HG02571 (cell line): ENCODE measurements around the gene KRTAP5-5.
"Not testable (repeated sequence)": the region's sequence is repeated elsewhere in the genome, so short reads cannot be mapped to it uniquely, and the experiment has no call there.

Experiments used
- ATAC-seq: cut with Tn5 transposase; IDR thresholded peaks from one replicate; pipeline ENCODE4 v1.9.1; 2021; ENCODE audit warnings: mild to moderate bottlenecking, moderate library complexity; ENCODE audit not compliant: unreplicated experiment

KRTAP5-5 gene

DNA sequence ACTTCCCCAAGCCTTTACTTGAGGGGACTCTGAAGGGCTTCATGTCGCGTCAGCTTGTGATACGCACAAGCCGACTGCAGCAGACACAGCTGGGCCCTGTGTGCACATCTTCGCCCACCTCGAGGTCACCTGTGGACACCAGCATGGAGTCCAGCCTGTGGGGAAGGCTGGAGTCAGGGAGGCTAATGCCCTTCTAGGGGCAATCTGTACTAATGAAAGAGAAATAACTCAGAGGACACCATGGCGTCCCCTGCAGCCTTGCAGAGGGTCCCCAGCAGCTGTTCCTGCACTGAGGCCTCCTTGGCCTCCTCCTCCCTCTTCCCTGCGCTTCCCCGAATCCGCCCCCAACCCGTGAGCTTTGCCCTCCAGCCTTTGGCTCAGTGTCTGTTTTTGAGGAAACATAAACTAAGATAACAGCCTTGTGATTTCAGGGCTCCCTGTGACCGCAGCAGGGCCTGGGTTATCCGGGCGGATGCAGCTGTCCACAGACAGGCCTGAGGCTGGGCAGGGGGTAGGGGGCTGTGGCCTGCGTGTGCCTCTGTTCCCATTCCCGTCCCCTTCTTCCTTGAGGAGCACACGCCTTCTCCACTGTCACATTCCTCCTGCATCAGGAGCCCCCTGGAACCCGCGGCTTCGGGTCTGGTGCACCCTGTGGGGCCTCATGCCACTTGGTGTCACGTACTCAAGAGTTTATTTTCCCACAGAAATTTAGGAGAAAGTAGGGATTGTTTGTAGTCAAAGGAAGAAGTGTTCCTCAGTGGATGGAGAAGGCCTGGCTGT is 25.0 kb downstream of the KRTAP5-5 start:
- no peak for ATAC-seq

DNA sequence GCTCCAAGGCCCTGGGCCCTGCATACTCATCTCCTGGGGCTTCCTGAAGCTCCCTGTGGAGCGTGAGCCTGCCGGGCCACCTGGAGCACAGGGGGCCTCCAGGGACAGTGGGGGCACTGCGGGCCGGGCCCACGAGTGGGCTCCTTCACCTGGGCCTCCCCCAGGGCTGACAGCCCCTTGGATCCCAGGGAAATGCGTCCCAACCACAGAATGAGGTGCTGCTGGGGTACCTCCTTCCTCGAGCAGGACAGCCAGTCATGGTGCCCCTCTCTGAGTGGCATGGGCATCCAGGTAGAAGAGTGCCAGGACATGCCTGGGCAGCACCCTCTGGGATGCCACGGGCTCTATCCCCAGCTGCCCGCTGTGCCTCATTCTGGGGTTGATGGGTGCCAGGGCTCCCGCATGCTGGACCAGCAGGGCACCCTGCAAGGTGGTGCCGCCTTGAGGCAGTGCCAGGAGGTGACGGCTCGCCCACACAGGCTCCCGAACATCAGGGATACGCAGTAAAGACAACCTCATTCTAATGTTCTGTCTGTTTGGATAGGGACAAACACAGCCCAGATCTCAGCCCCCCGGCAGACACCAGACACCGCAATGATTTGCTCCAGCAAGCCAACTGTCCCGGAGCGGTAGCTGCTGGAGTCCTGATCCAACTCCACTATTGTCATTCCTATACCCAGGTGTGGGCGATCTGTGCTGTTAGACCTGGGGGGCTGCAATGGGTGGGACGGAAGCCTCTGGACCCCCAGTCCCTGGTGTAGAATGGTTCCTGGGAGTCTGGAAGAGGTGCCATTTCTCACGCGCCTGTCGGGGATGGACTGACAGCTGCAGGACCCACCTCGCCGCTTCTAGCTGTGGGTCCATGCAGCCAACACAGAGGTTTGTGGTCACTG is 25.8 kb downstream of the KRTAP5-5 start:
- ATAC-seq: no peak

DNA sequence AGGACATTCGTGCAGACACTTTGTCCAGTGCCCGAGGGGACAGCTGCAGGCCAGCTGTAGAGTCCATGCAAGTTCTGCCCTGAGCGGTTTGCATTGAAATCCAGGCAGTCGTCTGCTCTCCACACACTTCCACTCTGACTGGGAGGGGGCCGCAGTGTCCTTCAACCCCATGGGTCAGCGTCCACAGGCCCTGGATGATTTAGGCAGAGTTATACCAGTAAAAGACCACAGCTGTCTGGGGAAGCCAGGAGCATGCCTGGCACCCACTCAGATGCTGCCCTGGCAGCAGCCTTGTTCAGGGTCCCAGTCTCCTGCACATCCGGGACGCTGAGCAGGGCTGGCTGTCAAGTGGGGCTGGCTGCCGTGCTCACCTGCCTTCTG is 26.5 kb downstream of the KRTAP5-5 start:
- ATAC-seq: no peak

DNA sequence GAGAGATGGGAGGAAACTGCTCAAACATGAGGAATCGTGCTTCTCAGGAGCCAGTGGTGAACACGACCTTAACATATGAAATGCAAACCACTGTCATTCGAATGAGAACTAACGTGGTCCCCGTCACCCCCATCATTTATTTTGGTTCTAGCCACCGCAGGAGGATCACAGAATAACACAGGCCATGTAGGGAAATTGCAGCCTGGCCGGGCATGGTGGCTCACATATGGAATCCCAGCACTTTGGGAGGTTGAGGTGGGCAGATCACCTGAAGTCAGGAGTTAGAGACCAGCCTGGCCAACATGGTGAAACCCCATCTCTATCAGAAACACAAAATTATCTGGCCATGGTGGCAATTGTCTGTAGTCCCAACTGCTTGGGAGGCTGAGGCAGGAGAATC is 27.1 kb downstream of the KRTAP5-5 start:
- no peak for ATAC-seq

DNA sequence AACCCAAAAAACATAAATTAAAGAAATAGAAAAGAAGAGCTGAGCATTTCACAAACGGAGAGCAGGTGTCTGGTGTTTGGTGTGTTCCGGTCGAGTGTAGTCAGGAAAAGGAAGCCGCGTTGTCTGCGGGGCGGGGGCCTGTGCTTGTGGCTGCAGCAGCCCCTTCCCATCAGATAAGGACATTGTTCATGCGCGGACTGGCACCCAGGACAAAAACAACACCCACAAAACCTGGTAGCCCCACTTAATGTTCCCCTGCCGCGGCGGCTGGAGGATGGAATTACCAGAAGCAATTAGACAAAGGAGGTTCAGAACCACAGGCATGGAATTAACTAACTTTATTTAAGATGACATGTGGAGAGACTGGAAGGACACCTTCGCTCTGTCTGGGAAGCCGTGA is 29.9 kb downstream of the KRTAP5-5 start:
- ATAC-seq: no peak

DNA sequence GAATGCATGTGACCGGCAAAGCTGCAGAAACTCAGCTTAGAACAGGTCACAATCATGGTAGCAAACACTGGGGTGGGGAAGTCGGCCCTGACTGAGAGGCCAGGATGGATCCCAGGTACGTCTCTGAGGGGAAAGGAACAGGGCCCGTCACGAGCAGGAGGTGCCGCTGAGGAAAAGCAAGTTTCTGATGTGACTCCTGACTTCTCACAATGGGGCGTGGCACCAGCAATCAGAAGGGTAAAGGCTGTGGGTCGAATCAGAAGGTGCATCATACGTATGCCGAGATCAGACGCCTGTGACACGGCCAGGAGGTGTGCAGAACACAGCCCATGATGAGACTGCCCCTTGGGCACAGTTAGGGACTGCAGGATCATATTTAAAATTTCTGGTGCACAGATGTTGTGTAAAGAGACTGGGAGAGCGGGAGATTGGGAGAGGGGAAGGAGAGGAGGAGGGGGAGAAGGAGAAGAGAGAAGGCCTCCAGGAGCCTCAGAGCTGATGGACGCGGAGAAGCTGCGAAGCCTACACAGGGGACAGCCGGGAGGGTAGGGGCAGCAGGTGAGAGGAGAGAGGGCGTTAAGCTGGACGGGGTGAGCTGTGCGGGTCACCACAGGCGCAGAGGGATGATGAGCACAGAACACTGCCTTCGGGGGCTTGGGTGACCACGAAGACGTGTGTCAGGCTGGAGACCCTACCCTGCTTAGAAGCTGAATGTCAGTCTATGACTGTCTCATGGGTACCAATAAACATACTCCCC is 30.7 kb downstream of the KRTAP5-5 start:
- ATAC-seq: no peak

DNA sequence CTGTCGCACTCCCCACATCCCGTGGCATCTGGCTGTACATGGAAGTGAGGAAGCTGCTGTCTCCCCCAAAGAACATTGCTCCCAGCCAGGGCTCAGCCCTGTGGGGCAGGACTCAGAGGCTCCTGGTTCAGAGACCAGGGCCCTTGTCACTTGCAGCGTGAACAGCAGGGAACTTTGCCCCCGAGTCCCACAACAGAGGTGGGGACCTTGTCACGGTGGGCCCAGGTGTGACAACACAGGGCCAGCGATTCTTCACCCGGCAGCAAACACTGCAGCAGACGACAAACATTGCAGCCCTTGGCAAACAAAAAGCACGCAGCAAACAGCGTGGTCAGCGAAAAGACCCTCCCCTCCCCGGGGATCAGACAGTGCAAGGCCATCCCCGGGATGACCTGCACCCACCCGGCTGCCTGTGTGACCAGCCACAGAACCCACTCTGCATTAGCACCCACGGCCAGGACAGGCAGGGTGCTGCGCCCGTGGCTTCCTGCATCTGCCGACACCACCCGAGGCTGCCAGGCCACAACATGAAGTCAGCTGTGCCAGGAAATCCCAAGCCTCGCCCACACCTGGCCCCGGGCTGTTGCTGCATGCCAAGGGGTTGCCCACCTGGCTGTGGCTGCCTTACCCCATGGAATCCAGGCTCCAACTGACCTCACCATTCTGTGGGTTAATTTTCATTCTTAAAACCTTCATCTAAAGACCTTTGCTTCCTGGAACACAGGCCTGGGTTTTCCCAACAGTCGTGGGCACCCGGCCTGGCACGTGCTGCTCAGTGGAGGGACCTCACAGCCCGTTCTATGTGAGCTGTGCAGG is 32.1 kb downstream of the KRTAP5-5 start:
- ATAC-seq: not testable (repeated sequence)

DNA sequence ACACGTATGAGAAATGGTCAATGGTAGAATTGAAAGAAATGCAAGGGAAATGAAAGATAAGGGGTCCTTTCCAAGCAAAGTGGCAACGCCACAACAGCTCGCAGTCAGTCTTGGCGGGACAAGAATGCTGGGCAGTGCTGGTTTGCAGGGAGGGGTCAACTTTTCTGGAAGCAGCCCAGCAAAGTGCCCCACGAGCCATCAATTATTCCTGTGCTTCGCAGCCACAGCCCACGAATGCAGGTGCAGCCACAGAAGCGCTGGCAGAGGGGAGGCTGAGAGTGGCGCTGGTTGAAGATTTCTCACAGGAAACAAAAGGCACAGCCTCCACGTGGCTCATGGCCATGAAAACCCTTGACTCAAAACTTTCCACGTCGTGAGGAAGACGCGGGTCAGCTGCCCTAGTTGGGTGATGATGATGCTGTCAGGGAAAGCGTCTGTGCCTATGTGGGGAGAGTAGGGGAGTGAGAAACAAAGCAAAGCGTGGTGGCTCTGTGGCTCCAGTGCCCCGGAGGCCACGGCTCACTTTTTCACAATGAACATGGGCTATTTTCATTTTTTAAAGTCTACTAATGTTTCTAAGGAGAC is 33.2 kb downstream of the KRTAP5-5 start:
- not testable (repeated sequence) for ATAC-seq

DNA sequence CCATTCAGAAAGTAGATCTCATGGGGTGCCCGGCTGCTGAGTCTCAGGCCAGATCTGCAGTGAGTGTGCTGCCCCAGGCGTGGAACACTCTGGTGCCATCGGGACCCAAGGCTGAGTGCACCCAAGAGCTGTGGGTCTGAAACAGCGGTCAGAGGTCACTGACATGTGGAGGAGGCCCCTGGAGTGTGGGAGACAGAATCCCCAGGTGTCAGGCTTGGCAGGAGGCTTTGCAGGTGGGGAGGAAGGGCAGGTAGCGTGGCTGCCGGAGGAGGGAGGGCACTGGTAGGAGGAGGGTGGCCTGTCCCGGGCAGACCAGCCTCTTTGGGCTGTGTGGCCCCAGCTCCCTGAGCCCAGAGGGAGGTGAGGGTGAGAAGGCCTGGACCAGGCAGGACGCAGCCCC is 35.7 kb downstream of the KRTAP5-5 start:
- no peak for ATAC-seq

DNA sequence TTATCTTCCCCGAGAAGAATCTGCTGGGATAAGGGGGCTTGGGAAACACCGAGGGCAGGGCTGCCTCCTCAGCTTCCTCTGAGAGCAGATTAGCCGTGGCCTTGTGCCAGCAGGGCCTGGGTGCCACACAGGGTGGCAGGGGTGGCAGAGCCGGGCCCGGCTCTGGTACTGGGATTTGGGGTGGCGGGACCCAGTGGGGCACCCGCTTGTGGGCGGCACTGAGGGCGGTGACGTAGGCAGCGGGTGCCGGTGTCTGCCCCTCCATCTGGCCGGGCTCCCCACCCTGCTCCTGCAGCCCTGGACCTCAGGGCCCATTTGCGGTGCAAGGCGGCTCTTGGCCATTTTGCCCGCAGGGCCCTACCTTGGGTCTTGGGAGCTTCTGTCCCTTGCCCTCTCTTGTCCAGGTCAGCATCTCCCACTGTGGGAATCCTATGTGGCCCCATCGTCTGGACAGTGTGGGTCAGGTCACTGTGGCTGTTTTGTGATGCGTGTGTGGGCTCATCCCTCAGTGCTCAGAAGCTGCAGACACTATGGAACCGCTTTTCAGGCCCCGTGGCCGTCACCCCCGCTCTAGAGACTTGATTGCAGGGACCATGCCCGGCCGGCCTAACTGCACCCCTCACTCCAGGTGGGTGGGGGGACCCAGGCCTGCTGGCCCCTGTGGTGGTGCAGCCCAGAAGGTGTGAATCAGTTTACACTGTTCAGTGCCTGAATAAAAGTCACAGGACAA is 37.7 kb downstream of the KRTAP5-5 start:
- ATAC-seq: no peak

DNA sequence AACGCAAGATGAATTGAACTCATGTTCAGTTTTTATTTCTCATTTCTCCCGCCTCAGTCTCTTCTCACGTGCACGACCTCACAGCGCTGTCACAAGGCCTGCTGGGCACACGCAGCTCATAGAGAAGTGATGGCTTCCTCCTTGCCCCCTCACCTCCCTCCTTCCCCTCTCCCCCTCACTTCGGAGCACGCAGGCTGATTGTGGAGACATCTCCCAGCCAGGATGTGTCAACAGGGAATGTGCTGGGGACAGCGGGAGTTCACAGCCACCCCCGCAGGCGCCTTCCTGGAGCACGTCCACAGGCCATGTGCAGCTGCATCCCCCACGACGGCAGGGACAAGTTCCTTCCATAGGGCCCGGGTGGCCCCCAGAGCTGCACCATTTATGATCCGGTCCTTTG is 38.3 kb downstream of the KRTAP5-5 start:
- no peak for ATAC-seq

DNA sequence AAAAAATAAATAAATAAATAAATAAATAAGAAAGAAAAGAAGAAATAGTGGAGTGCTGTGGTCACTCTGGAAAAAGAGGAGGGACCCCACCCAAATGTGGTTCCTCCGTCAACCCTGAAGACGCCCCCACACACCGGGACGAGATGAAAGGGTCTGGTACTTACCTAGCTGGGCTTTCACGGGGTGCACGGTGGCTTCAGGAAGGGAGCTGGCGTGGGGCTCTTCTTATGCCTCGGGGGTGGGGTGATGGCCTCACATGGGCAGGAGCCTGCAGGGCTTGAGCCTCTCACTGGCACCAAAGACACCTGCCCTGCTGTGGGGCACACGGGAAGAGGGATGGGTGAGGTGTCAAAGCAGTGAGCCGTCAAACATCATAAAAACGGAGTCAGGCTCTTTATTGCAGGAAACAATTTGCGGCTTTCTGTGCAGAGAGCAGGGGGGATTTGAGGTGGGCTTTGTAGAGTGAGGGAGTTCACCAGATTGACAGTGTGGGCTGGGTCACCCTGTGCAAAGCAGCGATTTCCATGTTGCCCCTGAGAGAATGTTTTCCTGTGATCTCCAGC is 39.4 kb downstream of the KRTAP5-5 start:
- no peak for ATAC-seq

DNA sequence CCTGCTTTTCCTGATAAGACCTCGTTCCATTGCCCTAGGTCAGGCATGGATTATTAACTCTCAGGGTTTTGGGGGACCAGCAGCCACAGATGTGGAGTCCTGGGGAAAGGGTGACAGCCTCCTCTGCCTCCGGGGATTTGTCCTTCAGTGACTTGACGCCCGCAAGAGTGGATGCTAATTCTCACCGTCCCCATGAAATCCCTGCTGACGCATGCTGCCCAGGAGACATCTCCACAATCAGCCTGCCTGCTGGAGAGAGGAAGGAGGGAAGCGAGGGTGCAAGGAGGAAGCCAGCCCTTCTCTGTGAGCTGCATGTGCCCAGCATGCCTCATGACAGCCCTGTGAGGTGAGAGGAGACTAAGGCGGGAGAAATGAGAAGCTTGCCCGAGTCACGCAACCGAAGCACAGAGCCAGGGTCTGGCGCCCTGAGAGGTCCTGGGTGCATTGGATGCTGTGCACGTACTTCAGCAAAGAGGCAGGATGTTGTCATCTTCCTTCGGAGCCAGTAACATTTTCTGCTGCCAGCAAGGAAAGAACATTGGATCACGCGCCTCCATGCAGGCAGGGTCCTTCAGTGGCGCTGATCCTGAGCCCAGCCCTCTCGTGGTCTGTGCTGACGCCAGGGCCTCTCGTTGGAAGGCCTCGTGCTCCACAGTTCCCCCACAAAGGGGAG is 40.1 kb downstream of the KRTAP5-5 start:
- no peak for ATAC-seq

DNA sequence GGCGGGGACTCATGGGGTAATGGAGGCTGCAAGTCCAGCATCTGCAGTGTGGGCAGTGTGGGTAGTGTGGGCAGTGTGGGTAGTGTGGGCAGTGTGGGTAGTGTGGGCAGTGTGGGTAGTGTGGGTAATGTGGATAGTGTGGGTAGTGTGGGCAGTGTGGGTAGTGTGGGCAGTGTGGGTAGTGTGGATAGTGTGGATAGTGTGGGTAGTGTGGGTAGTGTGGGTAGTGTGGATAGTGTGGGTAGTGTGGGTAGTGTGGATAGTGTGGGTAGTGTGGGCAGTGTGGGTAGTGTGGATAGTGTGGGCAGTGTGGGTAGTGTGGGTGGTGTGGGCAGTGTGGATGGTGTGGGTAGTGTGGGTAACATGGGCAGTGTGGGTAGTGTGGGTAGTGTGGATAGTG is 40.9 kb downstream of the KRTAP5-5 start:
- ATAC-seq: not testable (repeated sequence)

DNA sequence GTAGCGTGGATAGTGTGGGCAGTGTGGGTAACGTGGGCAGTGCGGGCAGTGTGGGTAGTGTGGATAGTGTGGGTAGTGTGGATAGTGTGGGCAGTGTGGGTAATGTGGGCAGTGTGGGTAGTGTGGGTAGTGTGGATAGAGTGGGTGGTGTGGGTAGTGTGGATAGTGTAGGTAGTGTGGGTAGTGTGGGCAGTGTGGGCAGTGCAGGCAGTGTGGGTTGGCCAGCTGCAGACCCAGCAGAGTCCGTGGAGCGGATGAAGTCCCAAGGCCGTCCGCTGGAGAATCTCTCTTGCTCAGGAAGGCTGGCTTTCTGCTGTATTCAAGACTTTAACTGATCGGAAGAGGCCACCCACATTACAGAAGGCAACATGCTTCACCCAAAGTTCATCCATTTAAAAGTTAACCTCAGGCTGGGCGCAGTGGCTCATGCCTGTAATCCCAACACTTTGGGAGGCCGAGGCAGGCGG is 41.4 kb downstream of the KRTAP5-5 start:
- no peak for ATAC-seq

DNA sequence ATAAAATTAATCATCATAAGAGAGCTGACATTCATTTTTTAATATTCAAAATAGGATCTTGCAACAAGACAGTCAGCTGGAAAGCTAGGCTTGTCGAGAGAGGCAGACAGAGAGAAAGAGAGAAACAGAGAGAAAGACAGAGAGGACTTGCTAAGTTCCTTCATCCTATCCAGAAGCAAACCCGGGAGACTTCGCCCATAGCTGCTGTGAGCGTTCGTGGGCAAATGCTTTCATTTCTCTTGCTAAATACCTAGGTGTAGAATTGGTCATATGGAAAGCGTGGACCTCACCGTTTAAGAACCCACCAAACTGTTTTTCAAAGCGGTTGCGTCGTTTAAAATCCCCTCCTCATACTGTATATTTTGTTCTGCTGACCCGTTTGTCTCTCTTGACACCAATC is 42.1 kb downstream of the KRTAP5-5 start:
- ATAC-seq: no peak

DNA sequence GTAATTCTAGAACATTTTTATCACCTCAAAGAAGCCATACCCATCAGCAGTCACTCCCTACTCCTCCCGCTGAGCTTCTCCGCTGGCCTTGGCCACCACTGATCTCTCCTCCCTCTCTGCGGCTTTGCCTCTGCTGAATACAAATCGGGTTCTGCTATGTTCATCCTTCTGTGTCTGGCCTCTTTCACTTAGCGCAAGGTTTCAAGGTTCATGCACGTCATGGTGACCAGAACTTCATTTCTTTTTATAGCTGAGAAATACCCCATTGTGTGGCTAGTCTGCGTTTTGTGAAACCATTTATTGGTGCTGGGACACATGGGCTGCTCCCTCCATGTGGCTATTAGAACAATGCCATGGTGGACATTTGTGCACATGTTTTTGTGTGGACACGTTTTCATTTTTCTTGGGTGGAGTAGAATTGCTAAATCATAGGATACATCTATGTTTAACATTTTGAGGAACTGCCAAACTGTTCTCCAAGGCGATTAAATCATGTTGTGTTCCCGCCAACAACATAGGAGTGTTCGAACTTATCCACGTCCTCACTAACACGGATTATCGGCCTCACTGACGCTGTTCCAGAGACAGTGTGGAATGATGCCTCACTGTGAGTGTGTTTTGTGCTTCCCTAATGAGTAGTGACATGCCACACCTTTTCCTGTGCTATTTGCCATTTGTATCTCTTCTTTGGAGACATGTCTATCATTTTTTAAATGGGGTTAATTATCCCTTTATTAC is 43.2 kb downstream of the KRTAP5-5 start:
- ATAC-seq: no peak
